ENCODE measurements around the gene CDHR3.

- no peak for TF ChIP-seq CTCF (conservative IDR thresholded peaks at IDR 0.05; ENCODE audit: low read length)
- TF ChIP-seq EZH2phosphoT487 (IDR thresholded peaks at IDR 0.05; ENCODE audit: borderline replicate concordance), result no peak
These were observed 54.6 kb downstream of the CDHR3 start for GRCh38 chr7:106017657-106018056.

Measured in Loucy (cell line).